NCI-H2081 treated with DMSO at 0.1 percent for 48 hours (cell line): ENCODE results near the gene PKD1L1.
"Not testable (repeated sequence)": the region's sequence is repeated elsewhere in the genome, so short reads cannot be mapped to it uniquely, and the experiment has no call there.

ENCODE experiments used
- DNase-seq: peaks from one replicate; lab custom pipeline; 2025; lab: John Stamatoyannopoulos, UW

PKD1L1 gene

DNA sequence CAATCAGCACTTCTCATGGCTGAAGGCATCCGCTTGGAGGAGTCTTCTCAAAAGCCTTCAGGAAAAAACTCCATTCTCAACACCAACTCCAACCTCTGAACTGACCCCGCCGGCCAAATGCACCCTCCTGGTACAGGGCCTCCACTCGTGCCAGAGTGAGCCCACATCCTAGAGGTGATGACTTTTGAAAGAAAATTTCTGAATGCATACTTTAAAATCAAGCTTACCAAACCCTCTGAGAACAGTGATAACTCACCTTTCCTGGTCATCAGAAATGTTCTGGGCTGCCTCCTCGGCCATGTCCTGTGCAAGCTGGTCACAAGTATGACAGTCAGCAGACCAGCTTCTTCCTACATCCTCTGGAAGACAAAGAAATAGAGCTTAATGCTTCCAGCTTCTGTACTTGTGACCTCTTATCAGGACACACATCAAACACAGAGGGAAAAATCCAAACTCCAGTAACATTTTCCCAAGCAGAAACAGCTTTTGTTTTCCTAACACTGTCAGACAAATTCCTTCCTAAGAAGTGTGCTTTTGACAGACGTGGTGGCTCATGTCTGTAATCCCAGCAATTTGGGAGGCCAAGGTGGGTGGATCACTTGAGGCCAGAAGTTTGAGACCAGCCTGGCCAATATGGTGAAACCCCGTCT, at the start of gene PKD1L1:
Gene PKD1L1, minus strand, starts transcription at position 326 of the 650 bp plus-strand sequence. Its CDS starts 26 bp downstream, at position 300.
- no peak for DNase-seq

DNA sequence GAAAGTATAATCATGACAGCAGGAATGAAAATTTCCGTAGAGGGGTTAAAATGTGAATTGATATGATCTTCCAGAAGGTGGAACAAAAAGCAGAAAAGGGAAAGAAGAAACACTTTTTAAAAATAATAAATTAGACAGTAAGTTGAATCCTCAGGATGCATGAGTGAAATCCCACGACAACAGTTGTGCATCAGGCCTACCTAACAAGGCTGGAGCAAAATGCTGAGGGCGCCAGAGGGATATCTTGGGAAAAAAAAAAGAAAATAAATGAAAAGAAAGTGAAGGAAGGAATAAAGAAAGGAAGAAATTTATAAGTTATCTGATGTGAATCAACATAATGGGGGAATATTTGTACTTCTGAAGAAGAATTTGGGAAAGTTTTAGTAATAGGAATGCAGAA, 44.2 kb upstream of the PKD1L1 start:
- DNase-seq = no peak

- DNase-seq = no peak
Observed at GRCh38 chr7:47991741-47992311, 43.6 kb upstream of the PKD1L1 start.

DNA sequence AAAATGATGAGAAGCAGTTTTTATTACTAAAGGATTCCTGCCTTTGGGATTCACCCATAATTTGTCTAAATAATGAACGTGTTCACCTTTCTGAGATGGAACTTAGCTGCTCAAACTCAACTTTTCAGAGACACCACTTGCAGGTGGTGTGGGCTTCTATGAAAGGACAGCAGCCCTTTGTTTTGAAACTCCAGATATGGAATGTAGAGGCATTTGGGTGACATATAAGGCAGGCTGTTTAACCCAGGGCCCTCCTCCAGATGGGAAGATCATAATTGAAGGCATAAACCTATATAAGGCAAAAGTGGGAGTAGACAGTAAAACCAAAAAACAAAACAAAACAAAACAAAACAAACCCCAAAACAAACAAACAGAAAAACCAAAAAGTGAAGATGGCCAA, 43.0 kb upstream of the PKD1L1 start:
- DNase-seq = no peak

DNA sequence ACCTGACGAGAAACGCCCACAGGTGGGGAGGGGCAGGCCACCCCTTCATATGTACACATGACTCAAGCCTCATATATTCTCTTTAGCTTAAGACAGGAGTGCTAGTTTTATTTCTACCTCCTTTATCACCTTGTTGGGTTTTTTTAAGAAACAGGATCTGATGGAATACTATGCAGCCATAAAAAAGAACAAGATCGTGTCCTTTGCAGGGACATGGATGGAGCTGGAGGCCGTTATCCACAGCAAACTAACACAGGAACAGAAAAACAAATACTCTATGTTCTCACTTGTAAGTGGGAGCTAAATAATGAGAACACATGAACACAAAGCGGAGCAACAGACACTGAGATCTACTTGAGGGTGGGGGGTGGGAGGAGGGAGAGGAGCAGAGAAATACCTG, 42.3 kb upstream of the PKD1L1 start:
- DNase-seq = no peak

DNA sequence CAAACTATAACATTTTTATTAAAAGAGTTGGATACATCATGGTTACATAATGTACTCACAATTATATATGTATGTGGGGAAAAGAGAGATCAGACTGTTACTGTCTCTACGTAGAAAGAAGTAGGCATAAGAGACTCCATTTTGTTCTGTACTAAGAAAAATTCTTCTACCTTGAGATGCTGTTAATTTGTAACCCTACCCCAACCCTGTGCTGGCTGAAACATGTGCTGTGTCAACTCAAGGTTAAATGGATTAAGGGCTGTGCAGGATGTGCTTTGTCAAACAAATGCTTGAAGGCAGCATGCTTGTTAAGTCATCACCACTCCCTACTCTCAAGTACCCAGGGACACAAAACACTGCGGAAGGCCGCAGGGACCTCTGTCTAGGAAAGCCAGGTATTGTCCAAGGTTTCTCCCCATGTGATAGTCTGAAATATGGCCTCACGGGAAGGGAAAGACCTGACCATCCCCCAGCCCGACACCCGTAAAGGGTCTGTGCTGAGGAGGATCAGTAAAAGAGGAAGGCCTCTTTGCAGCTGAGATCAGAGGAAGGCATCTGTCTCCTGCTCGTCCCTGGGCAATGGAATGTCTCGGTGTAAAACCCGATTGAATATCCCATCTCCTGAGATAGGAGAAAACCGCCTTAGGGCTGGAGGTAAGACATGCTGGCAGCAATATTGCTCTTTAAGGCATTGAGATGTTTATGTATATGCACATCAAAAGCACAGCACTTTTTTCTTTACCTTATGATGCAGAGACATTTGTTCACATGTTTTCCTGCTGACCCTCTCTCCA, 41.5 kb upstream of the PKD1L1 start:
- DNase-seq = not testable (repeated sequence)

DNA sequence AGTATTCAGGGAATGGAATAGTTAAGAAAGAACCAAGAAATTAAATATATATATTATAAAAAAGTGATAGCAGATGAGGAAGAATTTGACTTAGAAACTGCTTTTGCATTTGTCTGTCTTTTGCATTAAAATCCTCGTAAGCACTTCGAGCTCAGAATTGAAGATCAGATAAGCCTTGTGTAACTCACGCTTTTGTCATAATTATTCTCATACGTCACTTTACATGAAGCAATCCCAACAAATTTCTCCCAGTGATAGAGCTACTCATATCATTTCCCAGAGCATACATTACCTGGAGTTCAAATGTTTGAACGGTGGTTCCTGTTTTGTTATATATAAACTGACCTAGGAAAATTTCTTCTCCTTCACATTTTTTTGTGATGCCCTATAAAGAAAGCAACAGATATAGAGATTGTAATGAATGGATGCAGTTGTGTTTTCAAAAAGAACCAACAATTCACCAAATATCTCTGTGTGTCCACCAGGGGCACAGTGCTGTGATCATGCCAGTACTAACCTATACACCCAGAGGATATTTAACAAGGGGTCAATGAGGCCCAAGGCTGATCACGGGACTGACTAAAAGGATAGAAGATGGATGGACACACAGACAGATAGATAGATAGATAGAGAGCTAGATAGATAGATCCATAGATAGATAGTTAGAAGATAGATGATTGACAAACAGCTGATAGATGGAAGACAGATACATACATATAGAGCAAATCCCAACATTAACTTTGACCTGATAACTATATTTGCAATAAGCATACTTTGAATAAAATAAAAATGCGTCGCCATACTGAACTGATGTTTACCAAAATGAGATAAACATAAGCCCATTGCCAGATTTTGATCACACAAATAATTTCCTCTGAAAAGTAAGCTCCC, 40.5 kb upstream of the PKD1L1 start:
- DNase-seq = no peak

DNA sequence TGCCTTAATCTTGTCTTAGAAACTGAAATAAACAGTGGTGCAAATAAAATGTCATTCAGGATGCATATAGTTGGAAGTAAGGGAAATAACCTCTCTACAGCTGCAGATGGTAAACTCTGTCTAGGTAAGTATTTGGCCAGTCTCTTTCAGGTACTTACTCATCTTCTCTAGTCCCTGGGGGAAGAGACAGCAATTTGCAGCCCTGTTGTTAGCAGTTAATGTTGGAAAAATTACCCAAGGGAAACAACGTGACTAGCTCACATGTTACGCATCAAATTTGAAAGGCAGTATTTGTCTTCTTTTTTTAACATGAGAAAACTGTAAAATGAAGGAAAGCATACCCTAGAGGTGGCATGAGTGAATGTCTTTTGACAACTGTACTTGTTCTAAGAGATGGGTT, 34.3 kb upstream of the PKD1L1 start:
- no peak for DNase-seq

DNA sequence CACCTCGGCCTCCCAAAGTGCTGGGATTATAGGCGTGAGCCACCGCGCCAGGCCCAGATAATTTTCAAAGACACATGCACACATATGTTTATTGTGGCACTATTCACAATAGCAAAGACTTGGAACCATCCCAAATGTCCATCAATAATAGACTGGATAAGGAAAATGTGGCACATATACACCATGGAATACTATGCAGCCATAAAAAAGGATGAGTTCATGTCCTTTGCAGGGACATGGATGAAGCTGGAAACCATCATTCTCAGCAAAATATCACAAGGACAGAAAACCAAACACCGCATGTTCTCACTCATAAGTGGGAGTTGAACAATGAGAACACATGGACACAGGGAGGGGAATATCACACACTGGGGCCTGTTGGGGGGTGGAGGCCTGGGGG, 32.4 kb upstream of the PKD1L1 start:
- not testable (repeated sequence) for DNase-seq

DNA sequence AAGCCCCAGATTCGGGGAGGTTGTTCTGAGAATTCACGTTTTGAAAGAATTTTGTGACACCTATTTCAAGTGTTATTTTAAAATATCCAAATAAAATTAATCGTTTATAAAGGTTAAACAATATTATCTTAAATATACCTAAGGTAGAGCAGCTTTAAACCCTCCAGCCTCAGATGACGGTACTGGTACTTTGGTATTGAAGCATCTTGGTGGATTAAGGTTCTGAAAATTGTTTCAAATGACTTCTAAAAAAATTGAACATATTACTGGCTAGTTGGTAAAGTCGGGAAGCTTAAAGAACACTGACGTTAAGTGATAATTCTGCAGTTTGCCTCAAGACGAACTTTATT, 31.5 kb upstream of the PKD1L1 start:
- DNase-seq = no peak

GRCh38 chr7:47979145-47979831, 31.0 kb upstream of the PKD1L1 start, which contains the start of gene HUS1:
TSS of gene HUS1 (minus strand) at chr7:47979615. CDS start at chr7:47979519, 96 bp downstream.
- peak; percentile 76 for DNase-seq

GRCh38 chr7:47978790-47979144, 30.5 kb upstream of the PKD1L1 start:
- DNase-seq = no peak

- DNase-seq = no peak
Observed at GRCh38 chr7:47973739-47974138, 25.5 kb upstream of the PKD1L1 start.

GRCh38 chr7:47970761-47971160, 22.5 kb upstream of the PKD1L1 start:
- no peak for DNase-seq

DNA sequence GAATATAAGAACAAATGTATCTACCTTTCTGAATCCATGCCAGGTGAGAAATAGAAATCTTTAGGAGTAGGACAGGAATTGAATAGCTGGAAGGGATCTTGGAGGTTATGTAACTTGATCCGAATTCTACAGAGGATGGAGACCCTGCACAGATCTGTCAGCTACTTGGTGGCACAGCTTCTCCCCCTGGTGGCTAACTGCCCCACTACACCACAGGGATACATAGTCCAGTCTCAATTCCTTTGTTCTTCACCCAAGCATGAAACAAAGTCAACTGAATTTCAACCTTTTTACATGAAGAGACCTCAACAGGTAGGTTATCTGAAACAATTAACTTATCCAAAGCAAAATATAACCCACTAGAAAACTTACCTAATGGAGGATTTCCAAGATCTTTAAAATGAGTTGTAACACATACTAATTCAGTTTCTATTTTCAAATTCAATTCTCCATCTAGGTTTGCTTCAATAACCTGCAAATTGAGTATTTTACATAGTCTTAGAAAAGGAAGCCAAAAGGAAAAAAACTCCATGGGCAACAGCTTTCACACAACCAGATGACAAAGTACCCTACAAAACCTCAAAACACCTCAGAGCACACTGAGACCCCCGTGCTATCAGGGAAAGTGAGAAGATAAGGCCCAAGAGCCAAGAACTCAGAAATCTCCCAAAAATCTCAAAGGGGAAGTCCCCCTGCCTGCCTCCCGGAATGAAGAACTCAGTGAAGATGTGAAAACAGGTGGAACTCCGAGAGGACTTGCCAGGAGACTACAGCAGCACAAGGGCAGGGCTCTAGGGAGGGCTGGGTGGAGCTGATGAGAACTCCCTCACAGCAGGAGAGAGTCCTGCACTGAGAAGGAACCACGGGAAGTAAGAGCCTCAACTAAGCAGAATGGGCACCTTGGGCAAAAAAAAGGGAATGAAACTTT, 20.8 kb upstream of the PKD1L1 start:
- no peak for DNase-seq

DNA sequence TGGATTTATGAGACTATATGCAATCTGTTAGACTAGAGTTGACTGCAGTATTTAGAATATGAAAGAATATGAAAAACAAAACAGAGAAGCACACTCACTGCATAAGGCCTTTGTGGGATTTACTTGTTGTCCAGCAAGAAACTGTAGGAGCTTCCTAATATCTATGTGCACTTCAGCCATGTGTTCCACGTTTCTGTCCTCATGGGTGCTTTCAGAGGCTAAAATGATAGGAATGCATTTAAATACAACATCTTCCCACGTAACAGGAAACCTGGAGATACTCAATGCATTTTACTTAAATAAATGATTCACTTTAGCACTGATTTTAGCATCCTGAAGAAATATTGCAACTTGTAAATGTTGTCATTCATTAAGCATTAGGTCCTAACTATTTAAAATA, 19.4 kb upstream of the PKD1L1 start:
- no peak for DNase-seq

GRCh38 chr7:47967123-47967522, 18.9 kb upstream of the PKD1L1 start:
- no peak for DNase-seq

DNA sequence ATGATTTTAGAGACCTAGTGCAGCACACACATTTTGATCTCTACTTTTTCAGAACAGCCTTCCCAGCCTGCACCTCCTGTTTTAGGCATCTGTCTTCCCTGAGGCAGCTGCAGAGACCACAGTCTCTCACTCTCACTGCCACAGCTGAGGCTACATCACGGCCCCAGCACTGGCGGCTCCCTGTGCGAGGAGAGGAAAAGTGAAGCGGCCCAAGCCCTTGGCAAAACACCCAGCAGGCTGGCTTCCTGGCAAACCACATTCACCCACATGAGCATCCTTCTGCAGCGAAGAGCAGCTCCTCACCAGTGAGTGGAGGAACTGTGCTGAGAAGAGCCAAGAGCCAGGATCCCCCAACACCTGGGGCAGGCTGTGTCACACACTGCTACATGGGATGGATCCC, 17.2 kb upstream of the PKD1L1 start:
- no peak for DNase-seq

DNA sequence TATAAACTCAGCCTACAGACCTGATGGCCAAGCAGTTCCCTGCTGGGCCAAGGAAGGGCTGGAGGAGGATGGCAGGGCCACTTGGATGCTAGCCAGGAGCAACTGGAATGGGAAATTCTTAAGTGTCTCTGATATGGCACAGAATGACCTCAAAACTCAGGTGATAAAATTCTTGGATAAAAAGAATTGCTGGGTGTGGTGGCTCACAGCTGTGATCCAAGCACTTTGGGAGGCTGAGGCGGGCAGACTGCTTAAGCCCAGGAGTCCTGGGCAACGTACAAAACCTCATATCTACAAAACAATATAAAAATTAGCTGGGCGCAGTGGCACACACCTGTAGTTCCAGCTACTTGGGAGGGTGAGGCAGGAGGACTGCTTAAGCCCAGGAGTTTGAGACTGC, 14.0 kb upstream of the PKD1L1 start:
- DNase-seq = no peak

GRCh38 chr7:47957156-47957555, 8.9 kb upstream of the PKD1L1 start:
- no peak for DNase-seq

DNA sequence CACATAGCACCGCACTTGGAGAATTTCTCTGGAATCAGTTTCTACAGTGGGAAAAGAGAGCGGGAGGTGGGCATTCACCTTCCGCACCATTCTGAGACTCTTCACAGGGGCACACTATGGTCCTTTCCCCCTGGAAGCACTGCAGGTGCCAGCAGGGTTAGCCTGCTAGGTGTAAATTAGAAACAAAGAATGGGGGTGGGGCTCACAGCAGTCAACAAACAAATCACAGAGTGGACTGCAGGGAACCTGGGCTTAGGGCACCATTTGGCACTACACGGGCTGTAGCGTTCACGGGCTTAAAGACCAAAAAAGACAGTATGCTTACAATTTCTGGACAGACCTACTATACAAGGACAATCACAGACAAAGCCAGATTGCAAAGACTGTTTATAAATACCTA, 8.0 kb upstream of the PKD1L1 start:
- no peak for DNase-seq
